HG03571 (cell line): ENCODE measurements around the gene HGS.

Experiments used
- ATAC-seq: cut with Tn5 transposase; IDR thresholded peaks from one replicate; pipeline ENCODE4 v1.9.1; 2021; ENCODE audit not compliant: unreplicated experiment

Gene HGS

DNA sequence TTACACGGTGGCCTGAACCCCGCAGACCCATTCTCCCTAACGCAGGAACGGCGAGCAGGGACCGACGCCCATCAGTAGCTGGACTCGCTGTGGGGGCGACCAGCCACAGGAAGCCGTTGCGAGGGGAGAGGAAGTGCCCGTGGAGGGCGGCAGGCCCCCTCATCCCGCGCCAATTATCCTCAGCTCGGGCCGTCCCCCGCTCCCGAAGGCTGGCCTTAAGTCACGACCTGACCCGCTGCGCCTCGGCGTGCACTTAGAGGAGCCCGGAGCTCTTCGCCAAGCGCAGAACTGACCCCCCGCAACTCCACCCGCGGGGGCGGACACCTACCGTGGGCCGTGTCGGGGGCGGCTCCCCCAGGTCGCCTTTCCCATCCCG, 615 bp upstream of the HGS start:
- peak; percentile 5 for ATAC-seq

DNA sequence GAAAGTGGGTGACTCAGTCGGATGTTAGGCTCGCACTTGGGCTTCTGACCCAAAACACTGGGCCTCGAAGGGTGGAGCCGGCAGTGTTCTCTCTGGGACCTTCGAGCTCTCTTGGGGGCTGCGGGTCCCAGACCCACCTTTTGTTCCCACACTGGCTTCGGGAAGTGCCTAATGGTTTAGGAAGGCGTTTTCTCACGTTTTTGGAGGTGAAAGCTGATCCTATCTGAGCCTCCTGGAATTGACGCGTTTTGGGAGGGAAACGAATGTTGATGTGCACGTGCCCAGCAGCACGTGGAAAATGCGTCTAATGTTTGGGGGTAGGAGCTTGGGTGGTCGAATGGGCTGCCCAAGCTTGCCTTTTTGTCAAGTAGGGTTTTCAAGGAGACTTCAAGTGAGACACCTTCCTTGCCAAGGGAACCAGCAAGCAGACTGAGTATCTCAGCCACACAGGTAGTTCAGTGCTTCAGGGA, 666 bp downstream of the HGS start:
- ATAC-seq, result no peak

DNA sequence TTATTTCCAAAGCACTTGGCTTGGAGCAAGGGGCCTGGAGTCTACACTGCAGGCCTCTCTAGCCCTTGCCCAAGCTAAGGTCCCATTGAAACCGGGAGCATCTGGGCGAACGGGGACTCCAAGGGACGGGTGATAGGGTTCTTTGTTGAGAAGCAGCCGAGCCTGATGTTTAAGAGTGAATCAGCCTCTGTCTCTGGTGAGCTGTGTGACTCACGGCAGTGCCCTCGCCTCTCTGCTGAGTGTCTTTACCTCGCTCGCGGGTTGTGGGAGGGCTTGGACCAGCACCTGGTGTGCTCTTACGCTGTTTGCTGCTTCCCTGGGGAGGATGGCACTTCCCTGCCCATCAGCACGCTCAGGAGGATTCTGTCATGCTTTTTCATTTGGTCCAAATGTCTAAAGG, 1.3 kb downstream of the HGS start:
- no peak for ATAC-seq

DNA sequence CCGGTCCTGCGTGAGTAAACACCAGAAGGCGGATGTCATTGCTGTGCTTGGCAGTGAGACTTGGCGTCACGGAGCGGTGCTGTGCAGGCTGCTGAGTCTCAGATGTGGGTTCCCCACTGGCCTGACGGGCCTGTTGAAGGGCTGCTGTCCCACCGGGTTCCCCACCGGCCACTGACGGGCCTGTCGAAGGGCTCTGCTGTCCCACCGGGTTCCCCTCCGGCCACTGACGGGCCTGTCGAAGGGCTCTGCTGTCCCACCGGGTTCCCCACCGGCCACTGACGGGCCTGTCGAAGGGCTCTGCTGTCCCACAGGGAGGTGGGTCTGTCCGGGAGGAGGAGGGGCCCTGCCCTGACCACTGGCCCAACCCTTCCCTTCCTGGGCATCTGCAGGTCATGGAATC, 2.8 kb downstream of the HGS start:
- no peak for ATAC-seq

GRCh38 chr17:81687770-81688541, 4.1 kb downstream of the HGS start:
- no peak for ATAC-seq

DNA sequence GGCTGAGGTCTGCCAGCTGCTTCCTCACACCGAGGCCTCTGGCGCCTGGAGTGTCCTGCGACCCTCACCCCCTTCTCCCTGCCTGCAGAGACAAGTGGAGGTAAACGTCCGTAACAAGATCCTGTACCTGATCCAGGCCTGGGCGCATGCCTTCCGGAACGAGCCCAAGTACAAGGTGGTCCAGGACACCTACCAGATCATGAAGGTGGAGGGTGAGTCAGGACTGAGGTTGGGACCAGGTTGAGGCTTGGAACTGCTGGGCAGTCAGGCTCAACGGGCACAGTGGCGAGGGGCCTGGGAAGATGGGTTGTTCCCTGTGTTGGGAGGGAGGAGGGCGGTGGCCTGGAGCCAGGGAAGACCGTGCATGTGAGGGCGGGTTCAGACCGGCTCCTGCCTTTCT, 4.8 kb downstream of the HGS start:
- ATAC-seq, result no peak

GRCh38 chr17:81690066-81690465, 6.3 kb downstream of the HGS start:
- ATAC-seq, result no peak

DNA sequence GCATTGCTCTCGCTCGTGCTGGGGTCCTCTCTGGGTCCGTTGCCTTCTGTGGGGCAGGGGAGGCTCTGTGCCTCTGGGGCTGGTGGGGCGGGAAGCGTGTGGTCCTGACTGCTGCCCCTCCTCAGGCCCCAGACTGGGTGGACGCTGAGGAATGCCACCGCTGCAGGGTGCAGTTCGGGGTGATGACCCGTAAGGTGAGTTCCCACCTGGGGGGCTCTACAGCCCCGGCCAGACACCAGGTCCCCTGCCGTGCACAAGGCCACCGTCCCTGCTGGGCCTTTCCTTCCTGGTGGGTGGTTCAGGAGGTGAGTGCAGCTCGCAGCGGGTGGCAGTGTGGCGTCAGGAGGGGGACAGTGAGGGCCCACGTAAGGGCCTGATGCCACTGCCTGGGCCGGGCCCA, 6.7 kb downstream of the HGS start:
- ATAC-seq, result no peak

DNA sequence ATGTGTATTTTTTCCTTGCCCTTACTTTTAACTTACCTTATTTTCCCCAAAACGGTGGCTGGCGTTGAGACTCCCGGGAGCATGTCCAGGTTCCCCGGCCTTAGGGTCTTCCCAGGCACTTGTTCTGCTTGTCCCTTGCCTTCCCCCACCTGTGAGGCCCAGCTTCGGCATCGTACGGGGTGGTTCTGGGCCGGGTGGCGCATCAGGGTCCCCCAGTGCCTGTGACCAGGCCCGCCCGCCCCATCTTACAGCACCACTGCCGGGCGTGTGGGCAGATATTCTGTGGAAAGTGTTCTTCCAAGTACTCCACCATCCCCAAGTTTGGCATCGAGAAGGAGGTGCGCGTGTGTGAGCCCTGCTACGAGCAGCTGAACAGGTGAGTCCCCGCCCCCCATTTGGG, 7.4 kb downstream of the HGS start:
- no peak for ATAC-seq

GRCh38 chr17:81691608-81692007, 7.8 kb downstream of the HGS start:
- no peak for ATAC-seq

GRCh38 chr17:81693509-81694210, 9.8 kb downstream of the HGS start:
- no peak for ATAC-seq

GRCh38 chr17:81694810-81695209, 11.0 kb downstream of the HGS start:
- no peak for ATAC-seq

GRCh38 chr17:81695211-81695610, 11.4 kb downstream of the HGS start:
- no peak for ATAC-seq

DNA sequence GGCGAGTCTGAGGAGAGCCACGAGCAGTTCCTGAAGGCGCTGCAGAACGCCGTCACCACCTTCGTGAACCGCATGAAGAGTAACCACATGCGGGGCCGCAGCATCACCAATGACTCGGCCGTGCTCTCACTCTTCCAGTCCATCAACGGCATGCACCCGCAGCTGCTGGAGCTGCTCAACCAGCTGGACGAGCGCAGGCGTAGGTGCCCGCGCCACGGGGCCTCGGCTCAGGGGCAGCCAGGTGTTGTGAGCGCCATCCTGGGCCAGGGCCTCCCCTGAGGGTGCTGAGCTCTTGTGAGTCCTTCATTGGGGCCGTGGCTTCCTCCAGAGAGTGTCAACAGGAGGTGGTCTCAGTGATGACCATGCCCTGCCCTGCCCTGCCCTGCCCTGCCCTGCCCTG, 12.0 kb downstream of the HGS start:
- no peak for ATAC-seq

- ATAC-seq, result no peak
Observed at GRCh38 chr17:81696218-81696941, 12.6 kb downstream of the HGS start.

- ATAC-seq, result no peak
Observed at GRCh38 chr17:81697261-81698044, 13.6 kb downstream of the HGS start.

DNA sequence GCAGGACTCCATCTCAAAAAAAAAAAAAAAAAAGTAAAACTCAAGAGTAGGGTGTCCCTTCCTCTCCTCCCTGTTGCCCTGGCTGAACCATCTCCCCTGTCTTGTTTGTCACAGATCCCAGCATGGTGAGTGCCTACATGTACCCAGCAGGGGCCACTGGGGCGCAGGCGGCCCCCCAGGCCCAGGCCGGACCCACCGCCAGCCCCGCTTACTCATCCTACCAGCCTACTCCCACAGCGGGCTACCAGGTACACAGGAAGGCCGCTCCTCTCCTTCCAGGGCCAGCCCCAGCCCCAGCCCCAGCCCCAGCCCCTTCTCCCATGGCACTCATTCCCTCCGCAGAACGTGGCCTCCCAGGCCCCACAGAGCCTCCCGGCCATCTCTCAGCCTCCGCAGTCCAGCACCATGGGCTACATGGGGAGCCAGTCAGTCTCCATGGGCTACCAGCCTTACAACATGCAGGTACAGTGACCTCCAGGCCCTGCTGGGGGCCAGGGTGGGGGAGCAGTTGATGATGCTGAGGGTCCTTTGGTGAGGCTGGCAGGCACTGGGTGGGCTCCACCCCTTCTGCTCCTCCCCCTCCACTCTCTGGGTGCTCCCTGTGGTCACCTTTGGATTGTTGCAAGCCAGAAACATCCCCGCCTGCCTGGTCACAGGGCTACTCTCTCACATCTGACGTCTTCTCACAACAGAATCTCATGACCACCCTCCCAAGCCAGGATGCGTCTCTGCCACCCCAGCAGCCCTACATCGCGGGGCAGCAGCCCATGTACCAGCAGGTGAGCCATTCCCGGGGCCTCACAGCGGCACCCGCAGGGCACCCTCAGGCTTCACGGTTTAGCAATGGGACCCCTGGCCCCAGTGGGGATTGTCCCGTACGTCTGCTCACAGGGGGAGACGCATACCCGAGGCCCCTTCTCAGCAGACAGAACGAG, 16.8 kb downstream of the HGS start:
- no peak for ATAC-seq

GRCh38 chr17:81701288-81702071, 17.7 kb downstream of the HGS start:
- ATAC-seq, result no peak
